ENCODE results near the gene ARL4C.

DNA sequence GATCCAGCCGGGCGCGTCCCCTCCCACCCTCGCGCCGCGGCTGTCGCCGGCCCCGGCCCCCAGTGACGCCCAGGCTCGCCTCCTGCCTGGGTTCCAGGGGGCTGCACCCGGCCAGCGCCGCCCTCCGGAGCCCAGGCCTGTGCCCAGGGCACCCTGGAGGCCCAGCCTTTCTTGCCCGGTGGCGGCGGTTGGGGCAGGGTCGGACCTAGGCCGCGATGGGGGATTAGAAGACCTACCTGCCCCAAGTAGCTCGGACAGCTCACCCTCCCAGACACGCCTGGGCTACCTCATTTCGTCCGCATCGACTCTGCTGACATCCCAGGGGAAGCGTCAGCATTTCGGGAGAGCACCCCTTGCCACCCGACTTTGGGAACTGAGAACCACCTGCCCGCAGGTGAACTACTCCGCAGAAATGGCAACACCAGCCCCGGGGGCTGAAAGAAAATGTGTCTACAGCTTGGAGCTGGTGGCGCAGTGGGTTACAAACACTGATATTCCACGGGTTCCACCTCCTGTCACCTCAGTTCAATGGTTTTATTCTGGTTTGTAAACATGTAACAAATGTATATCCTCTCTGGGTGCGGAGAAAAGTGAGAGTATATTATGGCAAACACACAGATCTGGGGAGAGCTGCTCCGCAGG lies 834 bp upstream of the ARL4C start:
- TF ChIP-seq EZH2 (IDR thresholded peaks at IDR 0.05; ENCODE audit: borderline replicate concordance, low read length), result no peak
- TF ChIP-seq, protein P1, sequence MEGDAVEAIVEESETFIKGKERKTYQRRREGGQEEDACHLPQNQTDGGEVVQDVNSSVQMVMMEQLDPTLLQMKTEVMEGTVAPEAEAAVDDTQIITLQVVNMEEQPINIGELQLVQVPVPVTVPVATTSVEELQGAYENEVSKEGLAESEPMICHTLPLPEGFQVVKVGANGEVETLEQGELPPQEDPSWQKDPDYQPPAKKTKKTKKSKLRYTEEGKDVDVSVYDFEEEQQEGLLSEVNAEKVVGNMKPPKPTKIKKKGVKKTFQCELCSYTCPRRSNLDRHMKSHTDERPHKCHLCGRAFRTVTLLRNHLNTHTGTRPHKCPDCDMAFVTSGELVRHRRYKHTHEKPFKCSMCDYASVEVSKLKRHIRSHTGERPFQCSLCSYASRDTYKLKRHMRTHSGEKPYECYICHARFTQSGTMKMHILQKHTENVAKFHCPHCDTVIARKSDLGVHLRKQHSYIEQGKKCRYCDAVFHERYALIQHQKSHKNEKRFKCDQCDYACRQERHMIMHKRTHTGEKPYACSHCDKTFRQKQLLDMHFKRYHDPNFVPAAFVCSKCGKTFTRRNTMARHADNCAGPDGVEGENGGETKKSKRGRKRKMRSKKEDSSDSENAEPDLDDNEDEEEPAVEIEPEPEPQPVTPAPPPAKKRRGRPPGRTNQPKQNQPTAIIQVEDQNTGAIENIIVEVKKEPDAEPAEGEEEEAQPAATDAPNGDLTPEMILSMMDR (conservative IDR thresholded peaks at IDR 0.05 in 1 of 2, IDR thresholded peaks at IDR 0.05 in 1 of 2; ENCODE audit: extremely low read depth in 1 of 2, insufficient read depth in 1 of 2, low read depth in 1 of 2, low read length in 2 of 2), result no peak

Measured in mammary epithelial cell (primary cell).